Loucy (cell line): Measurements from ENCODE around the gene LPP.

Experiments
- H2AFZ ChIP-seq: fragments of 200-600 bp; sonication (generic); 2 replicates; pipeline ENCODE4 v1.6.0; 2016; ENCODE audit warnings: antibody characterized with exemption, mild to moderate bottlenecking, low read length, moderate library complexity
- H3F3A ChIP-seq: fragments of 200-600 bp; 2 replicates; pipeline ENCODE4 v1.6.0; 2016; ENCODE audit warnings: antibody characterized with exemption, low read depth, mild to moderate bottlenecking
- H3K27me3 ChIP-seq: fragments of 200-600 bp; sonication (generic); 2 replicates; pipeline ENCODE4 v1.6.1; 2014; ENCODE audit warnings: low read length, mild to moderate bottlenecking; ENCODE audit not compliant: insufficient read depth, poor library complexity, severe bottlenecking
- H3K36me3 ChIP-seq: fragments of 200-600 bp; sonication (generic); 2 replicates; pipeline ENCODE4 v1.6.1; 2016; ENCODE audit warnings: low read length; ENCODE audit not compliant: insufficient read depth
- H3K4me1 ChIP-seq: fragments of 200-600 bp; sonication (generic); 2 replicates; pipeline ENCODE4 v1.5.1; 2014; ENCODE audit warnings: low read length, mild to moderate bottlenecking; ENCODE audit not compliant: insufficient read depth, poor library complexity, severe bottlenecking
- H3K4me2 ChIP-seq: fragments of 200-600 bp; sonication (generic); 2 replicates; pipeline ENCODE4 v1.6.0; 2014; ENCODE audit warnings: antibody characterized with exemption, low read length, low read depth, mild to moderate bottlenecking; ENCODE audit not compliant: poor library complexity, severe bottlenecking
- H3K4me3 ChIP-seq: fragments of 200-600 bp; sonication (generic); 2 replicates; pipeline ENCODE4 v1.5.1; 2014; ENCODE audit warnings: low read length, mild to moderate bottlenecking, mixed read lengths; ENCODE audit not compliant: poor library complexity, severe bottlenecking
- H3K79me2 ChIP-seq: fragments of 200-600 bp; sonication (generic); 2 replicates; pipeline ENCODE4 v1.6.1; 2014; ENCODE audit warnings: low read length; ENCODE audit not compliant: insufficient read depth
- H3K9ac ChIP-seq: fragments of 200-600 bp; sonication (generic); 2 replicates; pipeline ENCODE4 v1.6.0; 2014; ENCODE audit warnings: mild to moderate bottlenecking, low read depth, low read length, moderate library complexity; ENCODE audit not compliant: poor library complexity, severe bottlenecking
- H3K9me2 ChIP-seq: fragments of 200-600 bp; sonication (generic); replicated peaks from 2 replicates; pipeline ENCODE4 v1.6.1; 2016; ENCODE audit warnings: low read depth, low read length, mixed read lengths
- H3K9me3 ChIP-seq: fragments of 200-600 bp; sonication (generic); 2 replicates; pipeline ENCODE4 v1.6.1; 2014; ENCODE audit warnings: mild to moderate bottlenecking, antibody characterized with exemption, low read length, low read depth; ENCODE audit not compliant: insufficient read depth
- H4K20me1 ChIP-seq: fragments of 200-600 bp; sonication (generic); 2 replicates; pipeline ENCODE4 v1.6.0; 2014; ENCODE audit warnings: antibody characterized with exemption, low read length, mild to moderate bottlenecking; ENCODE audit not compliant: insufficient read depth, poor library complexity, severe bottlenecking
- EZH2phosphoT487 ChIP-seq: fragments of 200-600 bp; IDR thresholded peaks from 2 replicates; pipeline ENCODE4 v1.6.1; 2018; ENCODE audit warnings: antibody characterized with exemption, mild to moderate bottlenecking, moderate library complexity, borderline replicate concordance
- TF ChIP-seq, protein P1 (sequence below): fragments of 200-600 bp; sonication (generic); conservative IDR thresholded peaks from 2 replicates; pipeline ENCODE4 v1.5.1; 2014; ENCODE audit warnings: mild to moderate bottlenecking, antibody characterized with exemption, low read length

The LPP gene

DNA sequence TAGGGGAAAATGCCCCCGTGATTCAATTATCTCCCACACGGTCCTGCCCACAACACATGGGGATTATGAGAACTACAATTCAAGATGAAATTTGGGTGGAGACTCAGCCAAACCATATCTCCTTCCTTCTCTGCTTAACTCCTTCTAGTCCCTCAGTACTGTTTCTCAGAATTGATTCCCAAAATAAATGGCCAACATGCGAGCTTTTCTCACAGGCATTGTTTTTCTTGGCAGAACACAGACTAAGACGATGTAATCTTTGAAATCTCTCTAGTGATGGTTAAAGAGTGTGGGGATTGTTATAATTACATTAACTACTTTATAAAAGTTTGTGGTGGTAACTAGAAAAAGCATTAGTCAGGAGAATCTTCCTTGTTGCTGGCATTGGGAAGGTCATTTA lies 366.5 kb downstream of the LPP start:
- Histone ChIP-seq H3K27me3 (no peaks in the 10 kb centered on the region), H3F3A (no peaks in the 10 kb centered on the region), H3K9me3 (peaks cover 2% of the 10 kb centered on the region; the same call in 1 of the 2 replicates), H3K9me2 (no peaks in the 10 kb centered on the region), H3K79me2 (no peaks in the 10 kb centered on the region), H3K4me2 (no peak overlapping the region), H3K9ac (no peak overlapping the region), H3K4me3 (no peak overlapping the region), H2AFZ (no peak overlapping the region), H3K36me3 (peaks cover 2% of the 10 kb centered on the region; the same call in 1 of the 2 replicates), H3K4me1 (no peaks in the 10 kb centered on the region), H4K20me1 (no peaks in the 10 kb centered on the region)
- TF ChIP-seq, protein P1, sequence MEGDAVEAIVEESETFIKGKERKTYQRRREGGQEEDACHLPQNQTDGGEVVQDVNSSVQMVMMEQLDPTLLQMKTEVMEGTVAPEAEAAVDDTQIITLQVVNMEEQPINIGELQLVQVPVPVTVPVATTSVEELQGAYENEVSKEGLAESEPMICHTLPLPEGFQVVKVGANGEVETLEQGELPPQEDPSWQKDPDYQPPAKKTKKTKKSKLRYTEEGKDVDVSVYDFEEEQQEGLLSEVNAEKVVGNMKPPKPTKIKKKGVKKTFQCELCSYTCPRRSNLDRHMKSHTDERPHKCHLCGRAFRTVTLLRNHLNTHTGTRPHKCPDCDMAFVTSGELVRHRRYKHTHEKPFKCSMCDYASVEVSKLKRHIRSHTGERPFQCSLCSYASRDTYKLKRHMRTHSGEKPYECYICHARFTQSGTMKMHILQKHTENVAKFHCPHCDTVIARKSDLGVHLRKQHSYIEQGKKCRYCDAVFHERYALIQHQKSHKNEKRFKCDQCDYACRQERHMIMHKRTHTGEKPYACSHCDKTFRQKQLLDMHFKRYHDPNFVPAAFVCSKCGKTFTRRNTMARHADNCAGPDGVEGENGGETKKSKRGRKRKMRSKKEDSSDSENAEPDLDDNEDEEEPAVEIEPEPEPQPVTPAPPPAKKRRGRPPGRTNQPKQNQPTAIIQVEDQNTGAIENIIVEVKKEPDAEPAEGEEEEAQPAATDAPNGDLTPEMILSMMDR, result no peak
- no peak for TF ChIP-seq EZH2phosphoT487

DNA sequence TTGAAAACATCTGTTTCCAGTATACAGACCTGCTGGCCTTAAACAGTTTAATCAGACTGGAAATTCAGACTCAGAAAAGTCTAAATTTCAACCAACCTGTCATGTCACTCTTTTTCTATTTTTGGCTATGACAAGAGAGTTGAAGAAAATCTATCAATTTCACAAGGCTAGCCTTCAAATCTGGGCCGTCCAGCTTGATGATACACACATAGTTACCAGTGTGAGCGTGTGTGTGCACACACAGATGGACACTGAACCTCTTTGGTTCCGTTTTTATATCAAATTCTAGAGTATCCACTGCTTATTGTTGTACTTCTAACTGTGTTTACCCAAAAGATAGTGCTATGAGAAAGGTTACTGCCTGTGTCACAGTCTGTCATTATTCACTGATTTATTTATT lies 368.2 kb downstream of the LPP start:
- Histone ChIP-seq H3F3A (no peaks in the 10 kb centered on the region), H3K4me2 (no peak overlapping the region), H3K9me3 (peaks cover 2% of the 10 kb centered on the region; the same call in 1 of the 2 replicates), H3K9ac (no peak overlapping the region), H3K4me1 (no peaks in the 10 kb centered on the region), H3K79me2 (no peaks in the 10 kb centered on the region), H3K36me3 (peaks cover 11% of the 10 kb centered on the region; the same call in 1 of the 2 replicates), H3K4me3 (no peak overlapping the region), H3K27me3 (no peaks in the 10 kb centered on the region), H4K20me1 (no peaks in the 10 kb centered on the region), H2AFZ (no peak overlapping the region), H3K9me2 (no peaks in the 10 kb centered on the region)
- no peak for TF ChIP-seq EZH2phosphoT487
- TF ChIP-seq, protein P1, result no peak

DNA sequence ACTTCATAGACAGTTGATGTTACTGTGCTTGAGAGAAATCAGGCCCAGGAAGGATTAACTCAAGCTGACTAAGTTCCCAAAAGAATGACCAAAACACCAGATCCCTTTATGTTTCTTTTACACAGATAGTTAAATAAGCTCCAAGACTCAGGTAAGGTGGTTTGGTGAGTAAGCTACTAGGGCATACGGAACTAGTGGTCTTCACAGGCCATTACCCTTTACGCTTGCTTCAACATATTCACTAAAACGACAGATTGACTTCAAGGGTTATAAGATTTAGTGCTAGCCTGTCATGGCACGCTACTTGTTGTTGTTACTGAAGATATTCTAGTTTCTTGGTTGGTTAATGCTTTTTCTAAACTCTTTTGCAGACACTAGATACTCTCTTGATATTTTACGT lies 369.3 kb downstream of the LPP start:
- Histone ChIP-seq H3K36me3 (peaks cover 11% of the 10 kb centered on the region; the same call in 1 of the 2 replicates), H3K9me3 (no peaks in the 10 kb centered on the region), H3K4me1 (no peaks in the 10 kb centered on the region), H3K4me2 (no peak overlapping the region), H4K20me1 (no peaks in the 10 kb centered on the region), H3K9ac (no peak overlapping the region), H2AFZ (no peak overlapping the region), H3K79me2 (no peaks in the 10 kb centered on the region), H3K27me3 (no peaks in the 10 kb centered on the region), H3K9me2 (no peaks in the 10 kb centered on the region), H3K4me3 (no peak overlapping the region), H3F3A (no peaks in the 10 kb centered on the region)
- TF ChIP-seq, protein P1, result no peak
- no peak for TF ChIP-seq EZH2phosphoT487
